ENCODE results near the gene TLK1. TPM values are rescaled to one million over a fixed set of nuclear protein-coding genes. Genes with fewer than 3 reads are reported as not detected.

Gene TLK1
- total RNA-seq, 6 experiments from 2014 or later: 18.4 to 40.2 (median 29.0) TPM

GRCh38 chr2:171136024-171136423, 24.7 kb downstream of the TLK1 start:
- H3K4me1 ChIP-seq: peaks cover 0 to 35% (median 15%) of the 10 kb centered on the region in 4 donors
- intact Hi-C loops (cut with DNase I): no loop called here
- H3K27me3 ChIP-seq: no peaks in the 10 kb centered on the region
- no peak for DNase-seq
- H3K9me3 ChIP-seq: no peaks in the 10 kb centered on the region
- no peak overlapping the region for H3K27ac ChIP-seq
- 79% methylated on average over 4 of the region's 4 CpGs for WGBS (ENCODE audit: insufficient coverage, low coverage, low lambda C conversion rate, missing lambda C conversion rate)
- H3K36me3 ChIP-seq: no peaks in the 10 kb centered on the region
- ATAC-seq: no peak
- no peak for TF ChIP-seq POLR2A (IDR thresholded peaks at IDR 0.05)
- TF ChIP-seq CTCF (IDR thresholded peaks at IDR 0.05): no peak
- no peak overlapping the region for H3K4me3 ChIP-seq

GRCh38 chr2:171134624-171135230, 26.0 kb downstream of the TLK1 start:
- intact Hi-C loops (cut with DNase I): no loop called here
- H3K9me3 ChIP-seq: no peaks in the 10 kb centered on the region
- no peak overlapping the region for H3K27ac ChIP-seq
- no peaks in the 10 kb centered on the region for H3K27me3 ChIP-seq
- DNase-seq (no peak), ATAC-seq (no peak)
- H3K4me3 ChIP-seq: no peak overlapping the region
- H3K4me1 ChIP-seq: peaks cover 0 to 34% (median 13%) of the 10 kb centered on the region in 4 donors
- TF ChIP-seq POLR2A (IDR thresholded peaks at IDR 0.05): no peak
- H3K36me3 ChIP-seq: no peaks in the 10 kb centered on the region
- 75% methylated on average over 2 of the region's 4 CpGs for WGBS (ENCODE audit: insufficient coverage, low coverage, low lambda C conversion rate, missing lambda C conversion rate)

GRCh38 chr2:171132086-171132485, 28.6 kb downstream of the TLK1 start:
- WGBS (ENCODE audit: insufficient coverage, low coverage, low lambda C conversion rate, missing lambda C conversion rate): 93% methylated on average over 3 of the region's 5 CpGs
- H3K4me3 ChIP-seq: no peak overlapping the region
- intact Hi-C loops (cut with DNase I): no loop called here
- peaks cover 0 to 16% (median 6%) of the 10 kb centered on the region in 4 donors for H3K4me1 ChIP-seq
- no peaks in the 10 kb centered on the region for H3K36me3 ChIP-seq
- ATAC-seq (no peak), DNase-seq (no peak)
- no peak overlapping the region for H3K27ac ChIP-seq
- no peaks in the 10 kb centered on the region for H3K9me3 ChIP-seq
- H3K27me3 ChIP-seq: no peaks in the 10 kb centered on the region
- TF ChIP-seq POLR2A (IDR thresholded peaks at IDR 0.05) (no peak), CTCF (IDR thresholded peaks at IDR 0.05) (no peak)

GRCh38 chr2:171128461-171128860, 32.2 kb downstream of the TLK1 start:
- Histone ChIP-seq H3K4me3 (no peak overlapping the region), H3K4me1 (peaks cover 0 to 5% (median 2%) of the 10 kb centered on the region in 4 donors), H3K36me3 (no peaks in the 10 kb centered on the region), H3K9me3 (no peaks in the 10 kb centered on the region), H3K27ac (no peak overlapping the region), H3K27me3 (no peaks in the 10 kb centered on the region)
- WGBS (ENCODE audit: insufficient coverage, low coverage, low lambda C conversion rate, missing lambda C conversion rate): 30% methylated on average over 1 of the region's 1 CpG
- DNase-seq: no peak
- no peak for TF ChIP-seq POLR2A (IDR thresholded peaks at IDR 0.05)
- TF ChIP-seq CTCF (IDR thresholded peaks at IDR 0.05): no peak
- intact Hi-C loops (cut with DNase I): no loop called here
- no peak for ATAC-seq

GRCh38 chr2:171124541-171124940, 36.2 kb downstream of the TLK1 start:
- Histone ChIP-seq H3K4me1 (no peaks in the 10 kb centered on the region), H3K27ac (no peak overlapping the region), H3K27me3 (no peaks in the 10 kb centered on the region), H3K4me3 (no peak overlapping the region), H3K36me3 (no peaks in the 10 kb centered on the region), H3K9me3 (no peaks in the 10 kb centered on the region)
- intact Hi-C loops (cut with DNase I): no loop called here
- ATAC-seq: no peak
- TF ChIP-seq CTCF (IDR thresholded peaks at IDR 0.05): no peak
- no peak for TF ChIP-seq POLR2A (IDR thresholded peaks at IDR 0.05)
- no peak for DNase-seq
- 81% methylated on average over 4 of the region's 4 CpGs for WGBS (ENCODE audit: insufficient coverage, low coverage, low lambda C conversion rate, missing lambda C conversion rate)

Measured in right lobe of liver (tissue), 6 donors.